ENCODE measurements around the gene DNAAF3. TPM values are rescaled to one million over a fixed set of nuclear protein-coding genes. Genes with fewer than 3 reads are reported as not detected.

Gene DNAAF3
- total RNA-seq, 1 experiment from 2014 or later = 0.45 TPM

- Mint-ChIP-seq H3K4me3 (ENCODE audit: unreplicated experiment) (no peak overlapping the region), H3K4me1 (ENCODE audit: low read depth, unreplicated experiment) (no peaks in the 10 kb centered on the region), H3K27ac (ENCODE audit: unreplicated experiment) (no peak overlapping the region), H3K27me3 (ENCODE audit: insufficient read depth, unreplicated experiment) (no peaks in the 10 kb centered on the region), H3K36me3 (ENCODE audit: insufficient read depth, unreplicated experiment) (no peaks in the 10 kb centered on the region), H3K9me3 (ENCODE audit: unreplicated experiment) (no peaks in the 10 kb centered on the region)
- Histone ChIP-seq H3K36me3 (ENCODE audit: control insufficient read depth, insufficient read depth, low read length) (no peaks in the 10 kb centered on the region), H3K27me3 (replicated peaks; ENCODE audit: control insufficient read depth, insufficient read depth, low read length) (no peaks in the 10 kb centered on the region), H3K4me3 (ENCODE audit: low read depth, low read length) (no peak overlapping the region), H3K9me3 (no peaks in the 10 kb centered on the region), H3K4me1 (0 out of 2 replicates have a peak, but pooled peaks cover 3% of the 10 kb centered on the region)
- DNase-seq = no peak
- BruUV-seq (replicated peaks) = no TSS peak
- POLR2A ChIA-PET = no interaction called here
- intact Hi-C loops (cut with micrococcal nuclease; ENCODE audit: unreplicated experiment) = no loop called here
- CTCF ChIA-PET = interaction anchor here (0.5 to 1.1 kb wide), 2 partner anchors 10 to 24 kb away, joined by 3 to 4 read pairs; no protein-coding TSS in a partner anchor
- TF ChIP-seq, protein P1, sequence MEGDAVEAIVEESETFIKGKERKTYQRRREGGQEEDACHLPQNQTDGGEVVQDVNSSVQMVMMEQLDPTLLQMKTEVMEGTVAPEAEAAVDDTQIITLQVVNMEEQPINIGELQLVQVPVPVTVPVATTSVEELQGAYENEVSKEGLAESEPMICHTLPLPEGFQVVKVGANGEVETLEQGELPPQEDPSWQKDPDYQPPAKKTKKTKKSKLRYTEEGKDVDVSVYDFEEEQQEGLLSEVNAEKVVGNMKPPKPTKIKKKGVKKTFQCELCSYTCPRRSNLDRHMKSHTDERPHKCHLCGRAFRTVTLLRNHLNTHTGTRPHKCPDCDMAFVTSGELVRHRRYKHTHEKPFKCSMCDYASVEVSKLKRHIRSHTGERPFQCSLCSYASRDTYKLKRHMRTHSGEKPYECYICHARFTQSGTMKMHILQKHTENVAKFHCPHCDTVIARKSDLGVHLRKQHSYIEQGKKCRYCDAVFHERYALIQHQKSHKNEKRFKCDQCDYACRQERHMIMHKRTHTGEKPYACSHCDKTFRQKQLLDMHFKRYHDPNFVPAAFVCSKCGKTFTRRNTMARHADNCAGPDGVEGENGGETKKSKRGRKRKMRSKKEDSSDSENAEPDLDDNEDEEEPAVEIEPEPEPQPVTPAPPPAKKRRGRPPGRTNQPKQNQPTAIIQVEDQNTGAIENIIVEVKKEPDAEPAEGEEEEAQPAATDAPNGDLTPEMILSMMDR (IDR thresholded peaks at IDR 0.05; ENCODE audit: insufficient read depth in 1 of 2, low read depth in 1 of 2, low read length in 1 of 2, severe bottlenecking in 1 of 2, unreplicated experiment in 1 of 2) = no peak
Measured at GRCh38 chr19:55136399-55137102, 29.9 kb downstream of the DNAAF3 start.

- ChIA-PET CTCF (no interaction called here), POLR2A (interaction anchor here (0.6 kb wide), 1 partner anchor 58 kb away, joined by 10 read pairs; no protein-coding TSS in a partner anchor)
- H3K4me1 Mint-ChIP-seq (ENCODE audit: low read depth, unreplicated experiment) = no peaks in the 10 kb centered on the region
- 0 out of 2 replicates have a peak, but pooled peaks cover 3% of the 10 kb centered on the region for H3K4me1 ChIP-seq
- H3K27me3 Mint-ChIP-seq (ENCODE audit: insufficient read depth, unreplicated experiment) = no peaks in the 10 kb centered on the region
- no peak for DNase-seq
- no peak overlapping the region for H3K4me3 Mint-ChIP-seq (ENCODE audit: unreplicated experiment)
- H3K9me3 Mint-ChIP-seq (ENCODE audit: unreplicated experiment) = no peaks in the 10 kb centered on the region
- TF ChIP-seq, protein P1 (IDR thresholded peaks at IDR 0.05; ENCODE audit: insufficient read depth in 1 of 2, low read depth in 1 of 2, low read length in 1 of 2, severe bottlenecking in 1 of 2, unreplicated experiment in 1 of 2) = no peak
- intact Hi-C loops (cut with micrococcal nuclease; ENCODE audit: unreplicated experiment) = no loop called here
- no peaks in the 10 kb centered on the region for H3K36me3 Mint-ChIP-seq (ENCODE audit: insufficient read depth, unreplicated experiment)
- no peak overlapping the region for H3K4me3 ChIP-seq (ENCODE audit: low read depth, low read length)
- BruUV-seq (replicated peaks) = no TSS peak
- no peaks in the 10 kb centered on the region for H3K9me3 ChIP-seq
- H3K27ac Mint-ChIP-seq (ENCODE audit: unreplicated experiment) = no peak overlapping the region
- no peaks in the 10 kb centered on the region for H3K27me3 ChIP-seq (replicated peaks; ENCODE audit: control insufficient read depth, insufficient read depth, low read length)
- H3K36me3 ChIP-seq (ENCODE audit: control insufficient read depth, insufficient read depth, low read length) = no peaks in the 10 kb centered on the region
Measured at GRCh38 chr19:55134736-55135135, 31.7 kb downstream of the DNAAF3 start.

GRCh38 chr19:55133639-55134444 lies 32.6 kb downstream of the DNAAF3 start:
- no peaks in the 10 kb centered on the region for H3K27me3 Mint-ChIP-seq (ENCODE audit: insufficient read depth, unreplicated experiment)
- H3K27ac Mint-ChIP-seq (ENCODE audit: unreplicated experiment) = peak overlapping the region; percentile 29
- DNase-seq = peak in 1 of 2 experiments; percentile 19
- H3K36me3 Mint-ChIP-seq (ENCODE audit: insufficient read depth, unreplicated experiment) = no peaks in the 10 kb centered on the region
- H3K4me3 Mint-ChIP-seq (ENCODE audit: unreplicated experiment) = no peak overlapping the region
- intact Hi-C loops (cut with micrococcal nuclease; ENCODE audit: unreplicated experiment) = loop anchor here (2.0 kb wide), 1 partner anchor 45 kb away; no protein-coding TSS in a partner anchor
- no peaks in the 10 kb centered on the region for H3K36me3 ChIP-seq (ENCODE audit: control insufficient read depth, insufficient read depth, low read length)
- ChIA-PET CTCF (interaction anchor here (1.4 kb wide), 1 partner anchor 45 kb away, joined by 16 read pairs; no protein-coding TSS in a partner anchor), POLR2A (no interaction called here)
- no peaks in the 10 kb centered on the region for H3K27me3 ChIP-seq (replicated peaks; ENCODE audit: control insufficient read depth, insufficient read depth, low read length)
- no TSS peak for BruUV-seq (replicated peaks)
- H3K4me3 ChIP-seq (ENCODE audit: low read depth, low read length) = no peak overlapping the region
- no peaks in the 10 kb centered on the region for H3K9me3 ChIP-seq
- H3K9me3 Mint-ChIP-seq (ENCODE audit: unreplicated experiment) = no peaks in the 10 kb centered on the region
- 0 out of 2 replicates have a peak, but pooled peaks cover 3% of the 10 kb centered on the region for H3K4me1 ChIP-seq
- TF ChIP-seq, protein P1 (IDR thresholded peaks at IDR 0.05; ENCODE audit: insufficient read depth in 1 of 2, low read depth in 1 of 2, low read length in 1 of 2, severe bottlenecking in 1 of 2, unreplicated experiment in 1 of 2) = no peak
- no peaks in the 10 kb centered on the region for H3K4me1 Mint-ChIP-seq (ENCODE audit: low read depth, unreplicated experiment)
